ENCODE data around the gene LRRC8B.

Gene LRRC8B

DNA sequence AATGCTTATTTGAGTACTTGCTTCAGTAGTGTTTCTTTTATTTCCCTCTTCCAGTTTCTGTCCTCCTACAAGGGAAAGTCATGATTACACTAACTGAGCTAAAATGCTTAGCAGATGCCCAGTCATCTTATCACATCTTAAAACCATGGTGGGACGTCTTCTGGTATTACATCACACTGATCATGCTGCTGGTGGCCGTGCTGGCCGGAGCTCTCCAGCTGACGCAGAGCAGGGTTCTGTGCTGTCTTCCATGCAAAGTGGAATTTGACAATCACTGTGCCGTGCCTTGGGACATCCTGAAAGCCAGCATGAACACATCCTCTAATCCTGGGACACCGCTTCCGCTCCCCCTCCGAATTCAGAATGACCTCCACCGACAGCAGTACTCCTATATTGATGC is 57.9 kb downstream of the LRRC8B start:
- H3K4me3 ChIP-seq (ENCODE audit: low read depth in 1 of 2, low read length in 2 of 2): no peak overlapping the region
- H2AFZ ChIP-seq (ENCODE audit: low read depth, low read length): no peak overlapping the region
- no peaks in the 10 kb centered on the region for H3K27me3 ChIP-seq (ENCODE audit: insufficient read depth, low read length, poor library complexity)
- no peak overlapping the region for H3K9ac ChIP-seq (ENCODE audit: low read depth, low read length)
- H3K4me2 ChIP-seq (ENCODE audit: insufficient read depth, low read length): no peak overlapping the region
- no peak overlapping the region for H3K27ac ChIP-seq (ENCODE audit: low read length)
- H3K4me1 ChIP-seq (ENCODE audit: insufficient read depth, low read length): no peaks in the 10 kb centered on the region
- no peaks in the 10 kb centered on the region for H3K79me2 ChIP-seq (ENCODE audit: insufficient read depth, low read length)
- DNase-seq: no peak
- H3K36me3 ChIP-seq (ENCODE audit: insufficient read depth, low read length): peaks cover 32% of the 10 kb centered on the region
- no peak for ATAC-seq (ENCODE audit: insufficient read depth, low read depth)
- H4K20me1 ChIP-seq (ENCODE audit: insufficient read depth, low read length): no peaks in the 10 kb centered on the region
- no peaks in the 10 kb centered on the region for H3K9me3 ChIP-seq (ENCODE audit: insufficient read depth, low read length, severe bottlenecking)
- no peak for TF ChIP-seq EZH2 (IDR thresholded peaks at IDR 0.05; ENCODE audit: borderline replicate concordance, low read depth, low read length, severe bottlenecking)
- no peak for TF ChIP-seq CTCF (IDR thresholded peaks at IDR 0.05; ENCODE audit: borderline replicate concordance, extremely low read depth, low read length, poor library complexity, severe bottlenecking)

DNA sequence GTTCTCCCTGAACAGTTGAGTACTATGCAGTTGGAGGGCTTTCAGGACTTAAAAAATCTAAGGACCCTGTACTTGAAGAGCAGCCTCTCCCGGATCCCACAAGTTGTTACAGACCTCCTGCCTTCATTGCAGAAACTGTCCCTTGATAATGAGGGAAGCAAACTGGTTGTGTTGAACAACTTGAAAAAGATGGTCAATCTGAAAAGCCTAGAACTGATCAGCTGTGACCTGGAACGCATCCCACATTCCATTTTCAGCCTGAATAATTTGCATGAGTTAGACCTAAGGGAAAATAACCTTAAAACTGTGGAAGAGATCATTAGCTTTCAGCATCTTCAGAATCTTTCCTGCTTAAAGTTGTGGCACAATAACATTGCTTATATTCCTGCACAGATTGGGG is 59.6 kb downstream of the LRRC8B start:
- TF ChIP-seq CTCF (IDR thresholded peaks at IDR 0.05; ENCODE audit: borderline replicate concordance, extremely low read depth, low read length, poor library complexity, severe bottlenecking): no peak
- TF ChIP-seq EZH2 (IDR thresholded peaks at IDR 0.05; ENCODE audit: borderline replicate concordance, low read depth, low read length, severe bottlenecking): no peak
- Histone ChIP-seq H3K27me3 (ENCODE audit: insufficient read depth, low read length, poor library complexity) (no peaks in the 10 kb centered on the region), H3K36me3 (ENCODE audit: insufficient read depth, low read length) (peaks cover 32% of the 10 kb centered on the region), H3K79me2 (ENCODE audit: insufficient read depth, low read length) (no peaks in the 10 kb centered on the region), H3K4me3 (ENCODE audit: low read depth in 1 of 2, low read length in 2 of 2) (no peak overlapping the region), H4K20me1 (ENCODE audit: insufficient read depth, low read length) (no peaks in the 10 kb centered on the region), H3K9ac (ENCODE audit: low read depth, low read length) (no peak overlapping the region), H3K4me1 (ENCODE audit: insufficient read depth, low read length) (no peaks in the 10 kb centered on the region), H3K4me2 (ENCODE audit: insufficient read depth, low read length) (no peak overlapping the region), H3K9me3 (ENCODE audit: insufficient read depth, low read length, severe bottlenecking) (no peaks in the 10 kb centered on the region), H3K27ac (ENCODE audit: low read length) (no peak overlapping the region), H2AFZ (ENCODE audit: low read depth, low read length) (no peak overlapping the region)
- DNase-seq (no peak), ATAC-seq (ENCODE audit: insufficient read depth, low read depth) (no peak)

DNA sequence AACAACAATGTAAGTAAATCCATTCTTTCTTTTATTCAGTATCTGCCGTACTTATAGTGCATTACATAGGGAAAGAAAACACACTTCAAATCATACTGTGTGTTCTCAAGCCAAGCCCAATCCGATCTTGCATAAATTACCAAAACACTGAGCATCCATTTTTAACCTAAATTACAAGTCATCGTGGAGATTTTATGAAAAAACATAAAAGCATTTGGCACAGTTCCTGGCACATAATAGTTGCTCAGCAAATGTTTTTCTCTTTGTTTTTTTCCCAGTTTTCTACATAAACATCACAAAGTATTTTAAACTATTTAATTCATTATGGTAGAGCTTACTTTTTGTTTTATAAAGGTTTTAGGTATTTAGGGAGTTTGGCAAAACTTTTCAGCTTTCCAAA is 60.2 kb downstream of the LRRC8B start:
- Histone ChIP-seq H3K9ac (ENCODE audit: low read depth, low read length) (no peak overlapping the region), H3K36me3 (ENCODE audit: insufficient read depth, low read length) (peaks cover 32% of the 10 kb centered on the region), H3K4me2 (ENCODE audit: insufficient read depth, low read length) (no peak overlapping the region), H3K9me3 (ENCODE audit: insufficient read depth, low read length, severe bottlenecking) (no peaks in the 10 kb centered on the region), H3K4me3 (ENCODE audit: low read depth in 1 of 2, low read length in 2 of 2) (no peak overlapping the region), H3K4me1 (ENCODE audit: insufficient read depth, low read length) (no peaks in the 10 kb centered on the region), H3K27ac (ENCODE audit: low read length) (no peak overlapping the region), H4K20me1 (ENCODE audit: insufficient read depth, low read length) (no peaks in the 10 kb centered on the region), H3K79me2 (ENCODE audit: insufficient read depth, low read length) (no peaks in the 10 kb centered on the region), H3K27me3 (ENCODE audit: insufficient read depth, low read length, poor library complexity) (no peaks in the 10 kb centered on the region), H2AFZ (ENCODE audit: low read depth, low read length) (no peak overlapping the region)
- DNase-seq: no peak
- ATAC-seq (ENCODE audit: insufficient read depth, low read depth): no peak
- TF ChIP-seq CTCF (IDR thresholded peaks at IDR 0.05; ENCODE audit: borderline replicate concordance, extremely low read depth, low read length, poor library complexity, severe bottlenecking): no peak
- no peak for TF ChIP-seq EZH2 (IDR thresholded peaks at IDR 0.05; ENCODE audit: borderline replicate concordance, low read depth, low read length, severe bottlenecking)

- Histone ChIP-seq H3K4me1 (ENCODE audit: insufficient read depth, low read length) (no peaks in the 10 kb centered on the region), H3K4me2 (ENCODE audit: insufficient read depth, low read length) (no peak overlapping the region), H3K9me3 (ENCODE audit: insufficient read depth, low read length, severe bottlenecking) (no peaks in the 10 kb centered on the region), H3K9ac (ENCODE audit: low read depth, low read length) (no peak overlapping the region), H2AFZ (ENCODE audit: low read depth, low read length) (no peak overlapping the region), H3K27ac (ENCODE audit: low read length) (no peak overlapping the region), H3K27me3 (ENCODE audit: insufficient read depth, low read length, poor library complexity) (no peaks in the 10 kb centered on the region), H4K20me1 (ENCODE audit: insufficient read depth, low read length) (no peaks in the 10 kb centered on the region), H3K79me2 (ENCODE audit: insufficient read depth, low read length) (no peaks in the 10 kb centered on the region), H3K36me3 (ENCODE audit: insufficient read depth, low read length) (peaks cover 18% of the 10 kb centered on the region), H3K4me3 (ENCODE audit: low read depth in 1 of 2, low read length in 2 of 2) (no peak overlapping the region)
- no peak for DNase-seq
- no peak for TF ChIP-seq EZH2 (IDR thresholded peaks at IDR 0.05; ENCODE audit: borderline replicate concordance, low read depth, low read length, severe bottlenecking)
- ATAC-seq (ENCODE audit: insufficient read depth, low read depth): no peak
Observed at GRCh38 chr1:89587729-89588161, 63.1 kb downstream of the LRRC8B start.

Measured in DND-41 (cell line).